Kidney (tissue), 14 donors: Measurements from ENCODE around the gene SDHAF1. TPM values are rescaled to one million over a fixed set of nuclear protein-coding genes. Genes with fewer than 3 reads are reported as not detected.

Source experiments
- DNase-seq, 5 donors: peaks; one replicate each; pipeline ENCODE4 v3.0.0-alpha.2; 2013 to 2020
- FAIRE-seq: peaks from 2 replicates; lab custom pipeline; 2012; peaks lifted over from hg19 to GRCh38; lab: Jason Lieb, UNC
- H3K27ac ChIP-seq, 2 donors: one replicate each; pipeline ENCODE4 v1.7.0; 2013; ENCODE audit warnings: low read depth in 2 of 2, low read length in 2 of 2, inconsistent platforms in 1 of 2
- H3K27me3 ChIP-seq: one replicate; pipeline ENCODE4 v1.7.1; 2013; ENCODE audit warnings: low read length, inconsistent platforms; ENCODE audit not compliant: control insufficient read depth, insufficient read depth
- H3K36me3 ChIP-seq, 3 donors: one replicate each; pipeline versions ENCODE4 v1.7.0 to v1.7.1; 2013; ENCODE audit warnings: low read length in 3 of 3, control low read depth in 1 of 3, inconsistent platforms in 1 of 3; ENCODE audit not compliant: insufficient read depth in 3 of 3, control insufficient read depth in 2 of 3
- H3K4me1 ChIP-seq, 3 donors: one replicate each; pipeline versions ENCODE4 v1.7.0 to v1.7.1; 2013; ENCODE audit warnings: low read length in 3 of 3, inconsistent platforms in 1 of 3, low read depth in 1 of 3; ENCODE audit not compliant: control insufficient read depth in 2 of 3, insufficient read depth in 2 of 3
- H3K4me3 ChIP-seq, 3 donors: one replicate each; pipeline versions ENCODE4 v1.7.0 to v1.8.1; 2013; ENCODE audit warnings: low read length in 3 of 3, control low read depth in 1 of 3, inconsistent platforms in 1 of 3
- H3K9ac ChIP-seq, 3 donors: one replicate each; pipeline versions ENCODE4 v1.7.0 to v1.7.1; 2013; ENCODE audit warnings: low read length in 3 of 3, control low read depth in 1 of 3, inconsistent platforms in 1 of 3
- H3K9me3 ChIP-seq, 3 donors: one replicate each; pipeline versions ENCODE4 v1.7.0 to v1.7.1; 2013; ENCODE audit warnings: low read length in 3 of 3, control low read depth in 1 of 3, inconsistent platforms in 1 of 3; ENCODE audit not compliant: control insufficient read depth in 2 of 3, insufficient read depth in 1 of 3
- intact Hi-C: fragments of 100-400 bp; cut with DNase I; formaldehyde crosslinking; loops from one replicate; pipeline ENCODE4 v1.11.1; 2022
- polyA plus RNA-seq: library from polyadenylated mRNA; stranded (reverse); fragments of 350-450 nt; fragmentation: Illumina TruSeq; extraction: RNeasy Lipid Tissue Mini Kit (QIAGEN cat#74804); gene quantifications from one replicate; pipeline ENCODE4 v1.2.3, GENCODE V29; 2014; ENCODE audit warnings: low read depth, low replicate concordance; ENCODE audit not compliant: insufficient read depth
- total RNA-seq: library from RNA; stranded (reverse); fragmentation: NEBNext Ultra II Directional; extraction: Animal tissue kit (Norgen Biotek cat#: 25700); gene quantifications from one replicate; pipeline ENCODE4 v1.2.1, GENCODE V29; 2021
- TF ChIP-seq, protein P1 (sequence below): IDR thresholded peaks from 3 replicates; pipeline ENCODE4 v1.5.1; 2012; ENCODE audit warnings: mild to moderate bottlenecking, moderate library complexity, borderline replicate concordance; ENCODE audit not compliant: insufficient read depth; ENCODE audit errors: extremely low read depth
- donor health status: control.
- donor health status: control.
- donor health status: control.
- donor health status: control.
- donor health status: control.
- donor health status: DM: yes; HTN: yes; CAD: no.
- donor health status: Normal renal cell carcinoma (clear cell type).

Gene SDHAF1
- total and polyA plus RNA-seq, 2 donors from 2014 or later = 15.0 to 34.3 TPM

DNA sequence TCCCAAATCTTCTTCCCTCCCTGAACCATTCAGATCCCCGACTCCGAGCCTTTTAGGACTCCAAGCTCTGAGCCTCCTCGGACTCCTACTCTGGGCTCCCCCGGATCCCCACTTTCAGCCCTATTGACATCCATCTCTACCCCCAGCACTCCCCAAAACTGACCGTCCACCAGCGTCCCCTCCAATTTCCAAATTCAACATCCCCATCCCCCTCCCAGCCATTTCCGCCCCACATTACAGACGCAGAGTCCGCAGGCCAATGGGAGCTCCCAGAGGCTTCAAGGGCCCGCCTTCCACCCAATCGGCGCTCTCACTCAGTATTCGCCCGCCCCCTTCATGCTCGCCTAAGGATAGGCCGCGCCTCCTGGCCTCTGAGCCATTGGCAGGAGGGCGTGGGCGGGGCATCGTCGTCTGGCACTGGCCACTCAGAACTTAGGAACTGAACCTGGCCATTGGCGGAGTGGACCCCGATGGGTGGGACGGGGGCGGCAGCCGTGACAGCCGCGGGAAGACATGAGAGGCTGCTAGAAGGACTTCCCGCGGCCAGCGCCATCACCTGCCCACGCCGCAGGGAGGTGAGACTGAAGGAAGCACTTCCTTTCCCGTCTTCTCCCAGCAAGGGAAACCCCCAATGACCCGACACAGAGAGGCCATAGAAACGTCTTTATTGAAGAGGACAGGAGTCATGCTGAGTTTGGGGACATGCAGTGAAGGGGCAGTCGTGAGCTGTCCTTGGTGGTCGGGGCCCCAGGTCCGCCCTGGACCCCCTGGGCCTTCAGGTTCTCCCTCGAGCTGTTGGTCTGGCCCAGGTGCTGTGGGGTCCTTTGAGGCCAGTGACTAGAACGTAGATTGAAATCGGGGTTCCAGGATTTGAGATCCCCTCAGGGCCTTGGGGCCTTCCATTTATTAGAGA, 19.3 kb downstream of the SDHAF1 start, which contains the start of gene ALKBH6:
Gene ALKBH6 (minus strand): TSS at position 202 of the 913 bp plus-strand sequence. CDS start 816 bp downstream, outside the sequence.
- peaks cover 0 to 9% (median 0%) of the 10 kb centered on the region in 3 donors for H3K4me1 ChIP-seq
- peak within 1 kb of the TSS; percentile 85 to 93 (median 91) for H3K4me3 ChIP-seq
- TF ChIP-seq, protein P1, sequence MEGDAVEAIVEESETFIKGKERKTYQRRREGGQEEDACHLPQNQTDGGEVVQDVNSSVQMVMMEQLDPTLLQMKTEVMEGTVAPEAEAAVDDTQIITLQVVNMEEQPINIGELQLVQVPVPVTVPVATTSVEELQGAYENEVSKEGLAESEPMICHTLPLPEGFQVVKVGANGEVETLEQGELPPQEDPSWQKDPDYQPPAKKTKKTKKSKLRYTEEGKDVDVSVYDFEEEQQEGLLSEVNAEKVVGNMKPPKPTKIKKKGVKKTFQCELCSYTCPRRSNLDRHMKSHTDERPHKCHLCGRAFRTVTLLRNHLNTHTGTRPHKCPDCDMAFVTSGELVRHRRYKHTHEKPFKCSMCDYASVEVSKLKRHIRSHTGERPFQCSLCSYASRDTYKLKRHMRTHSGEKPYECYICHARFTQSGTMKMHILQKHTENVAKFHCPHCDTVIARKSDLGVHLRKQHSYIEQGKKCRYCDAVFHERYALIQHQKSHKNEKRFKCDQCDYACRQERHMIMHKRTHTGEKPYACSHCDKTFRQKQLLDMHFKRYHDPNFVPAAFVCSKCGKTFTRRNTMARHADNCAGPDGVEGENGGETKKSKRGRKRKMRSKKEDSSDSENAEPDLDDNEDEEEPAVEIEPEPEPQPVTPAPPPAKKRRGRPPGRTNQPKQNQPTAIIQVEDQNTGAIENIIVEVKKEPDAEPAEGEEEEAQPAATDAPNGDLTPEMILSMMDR = no peak
- H3K27ac ChIP-seq = peak within 1 kb of the TSS in 1 of 2 donors; percentile 62
- DNase-seq (peak; percentile 99 to 100 (median 99)), FAIRE-seq (peak; percentile 99)
- intact Hi-C loops = no loop called here
- H3K27me3 ChIP-seq = no peaks in the 10 kb centered on the region
- peak within 1 kb of the TSS; percentile 88 to 92 (median 92) for H3K9ac ChIP-seq
- no peaks in the 10 kb centered on the region for H3K36me3 ChIP-seq
- H3K9me3 ChIP-seq = no peaks in the 10 kb centered on the region

DNA sequence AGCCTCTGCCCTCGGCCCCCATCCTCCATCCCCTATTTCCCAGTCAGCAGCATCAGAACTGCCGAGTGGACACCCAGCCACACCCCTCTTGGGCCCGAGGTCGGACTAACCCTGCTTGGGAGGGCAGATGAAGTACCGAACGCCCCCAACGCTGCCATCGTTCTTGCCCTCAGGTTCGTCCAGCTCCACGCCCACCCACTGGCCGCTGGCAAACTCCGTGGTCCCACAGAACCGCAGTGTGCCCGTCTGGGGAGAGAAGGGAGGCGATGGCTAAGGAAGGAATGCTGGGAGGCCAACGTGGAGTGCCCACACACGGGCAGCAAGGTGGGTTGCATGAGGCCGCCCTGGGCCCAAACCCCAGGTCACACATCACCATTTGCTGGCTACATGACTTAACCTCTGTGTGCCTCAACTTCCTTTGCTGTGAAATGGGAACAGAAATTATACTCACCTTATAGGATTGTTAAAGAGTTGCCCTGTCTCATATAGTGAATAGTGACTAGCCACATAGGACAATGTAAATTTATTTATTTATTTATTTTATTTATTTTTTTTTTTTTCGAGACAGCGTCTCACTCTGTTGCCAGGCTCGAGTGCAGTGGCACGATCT, 24.2 kb downstream of the SDHAF1 start:
- no peaks in the 10 kb centered on the region for H3K9me3 ChIP-seq
- no peak overlapping the region for H3K27ac ChIP-seq
- intact Hi-C loops = no loop called here
- no peaks in the 10 kb centered on the region for H3K27me3 ChIP-seq
- no peak overlapping the region for H3K9ac ChIP-seq
- H3K4me1 ChIP-seq = peaks cover 0 to 4% (median 0%) of the 10 kb centered on the region in 3 donors
- H3K36me3 ChIP-seq = no peaks in the 10 kb centered on the region
- TF ChIP-seq, protein P1 = no peak
- FAIRE-seq (no peak), DNase-seq (no peak)
- no peak overlapping the region for H3K4me3 ChIP-seq

DNA sequence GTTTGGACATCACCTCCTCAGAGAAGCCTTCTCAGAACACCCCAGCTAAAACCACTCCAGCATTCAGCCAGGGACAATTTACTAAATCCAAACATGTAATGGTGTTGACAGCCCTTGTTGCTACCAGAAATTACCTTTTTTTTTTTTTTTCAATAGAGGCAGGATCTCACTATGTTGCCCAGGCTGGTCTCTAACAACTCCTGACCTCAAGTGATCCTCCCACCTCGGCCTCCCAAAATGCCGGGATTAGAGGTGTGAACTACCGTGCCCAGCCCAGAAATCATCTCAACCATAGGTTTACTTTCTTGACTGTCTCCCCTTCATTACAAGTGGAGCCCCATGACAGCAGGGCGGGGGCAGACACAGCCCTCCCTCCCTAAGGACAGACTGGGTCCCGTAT, 28.4 kb downstream of the SDHAF1 start:
- DNase-seq (no peak), FAIRE-seq (no peak)
- Histone ChIP-seq H3K27me3 (no peaks in the 10 kb centered on the region), H3K4me3 (no peak overlapping the region), H3K36me3 (no peaks in the 10 kb centered on the region), H3K9ac (no peak overlapping the region), H3K27ac (no peak overlapping the region), H3K9me3 (no peaks in the 10 kb centered on the region), H3K4me1 (no peaks in the 10 kb centered on the region)
- TF ChIP-seq, protein P1 = no peak
- intact Hi-C loops = no loop called here
